HepG2 (cell line): ENCODE results near the gene RAB6A. TPM values are rescaled to one million over a fixed set of nuclear protein-coding genes. Genes with fewer than 3 reads are reported as not detected.

ENCODE experiments used
- ARID2 ChIP-seq: sonication (generic); formaldehyde crosslinking; IDR thresholded peaks from 2 replicates; pipeline ENCODE4 v1.8.1; 2022; ENCODE audit warnings: mild to moderate bottlenecking, missing genetic modification reagents, borderline replicate concordance
- ARID5B ChIP-seq: IDR thresholded peaks from 2 replicates; pipeline ENCODE4 v1.4.0; 2020; ENCODE audit warnings: mild to moderate bottlenecking, missing genetic modification reagents
- ELF1 ChIP-seq: sonication (generic); formaldehyde crosslinking; IDR thresholded peaks from 2 replicates; pipeline ENCODE4 v1.4.0; 2020; ENCODE audit warnings: missing genetic modification reagents
- HNRNPL ChIP-seq: fragments of 200-400 bp; formaldehyde crosslinking; IDR thresholded peaks from 2 replicates; pipeline ENCODE4 v1.6.1; 2017; ENCODE audit warnings: mild to moderate bottlenecking, low read depth, low read length
- JUND ChIP-seq: sonication (generic); formaldehyde crosslinking; IDR thresholded peaks from 2 replicates; pipeline ENCODE4 v1.8.0; 2022; ENCODE audit warnings: mild to moderate bottlenecking, missing genetic modification reagents
- KDM3A ChIP-seq: IDR thresholded peaks from 2 replicates; pipeline ENCODE4 v1.6.1; 2018; ENCODE audit warnings: low read depth, missing compliant biosample characterization
- LRRFIP1 ChIP-seq: sonication (generic); formaldehyde crosslinking; conservative IDR thresholded peaks from 2 replicates; pipeline ENCODE4 v1.4.0; 2020; ENCODE audit warnings: missing genetic modification reagents
- MED8 ChIP-seq: sonication (generic); formaldehyde crosslinking; IDR thresholded peaks from 2 replicates; pipeline ENCODE4 v1.8.1; 2023; ENCODE audit warnings: mild to moderate bottlenecking, missing genetic modification reagents; ENCODE audit not compliant: insufficient replicate concordance
- NR2C2 ChIP-seq: sonication (generic); formaldehyde crosslinking; IDR thresholded peaks from 2 replicates; pipeline ENCODE4 v1.4.0; 2020; ENCODE audit warnings: missing genetic modification reagents, mild to moderate bottlenecking, moderate library complexity, borderline replicate concordance
- PRPF4 ChIP-seq: fragments of 200-400 bp; formaldehyde crosslinking; IDR thresholded peaks from 2 replicates; pipeline ENCODE4 v1.6.1; 2016; ENCODE audit warnings: low read length, low read depth; ENCODE audit not compliant: poor library complexity, severe bottlenecking
- RBAK ChIP-seq: sonication (generic); formaldehyde crosslinking; IDR thresholded peaks from 2 replicates; pipeline ENCODE4 v1.5.1; 2020; ENCODE audit warnings: mild to moderate bottlenecking, missing genetic modification reagents
- SNRNP70 ChIP-seq: fragments of 200-400 bp; formaldehyde crosslinking; IDR thresholded peaks from 2 replicates; pipeline ENCODE4 v1.6.1; 2017; ENCODE audit warnings: mild to moderate bottlenecking, low read depth, low read length, moderate library complexity
- STAT6 ChIP-seq: sonication (generic); formaldehyde crosslinking; IDR thresholded peaks from 2 replicates; pipeline ENCODE4 v1.4.0; 2020; ENCODE audit warnings: missing genetic modification reagents, mild to moderate bottlenecking, borderline replicate concordance
- TOE1 ChIP-seq: sonication (generic); formaldehyde crosslinking; IDR thresholded peaks from 2 replicates; pipeline ENCODE4 v1.4.0; 2020; ENCODE audit warnings: mild to moderate bottlenecking, missing genetic modification reagents
- ZBTB26 ChIP-seq: IDR thresholded peaks from 2 replicates; pipeline ENCODE4 v1.6.1; 2016; ENCODE audit warnings: missing compliant biosample characterization, missing genetic modification reagents, borderline replicate concordance
- ZNF10 ChIP-seq: sonication (generic); formaldehyde crosslinking; IDR thresholded peaks from 2 replicates; pipeline ENCODE4 v1.4.0; 2020; ENCODE audit warnings: mild to moderate bottlenecking, low read depth, missing genetic modification reagents, borderline replicate concordance
- ZNF33B ChIP-seq: sonication (generic); formaldehyde crosslinking; IDR thresholded peaks from 2 replicates; pipeline ENCODE4 v1.5.1; 2020; ENCODE audit warnings: mild to moderate bottlenecking, missing genetic modification reagents
- ZNF879 ChIP-seq: sonication (generic); formaldehyde crosslinking; IDR thresholded peaks from 2 replicates; pipeline ENCODE4 v1.8.1; 2023; ENCODE audit warnings: missing genetic modification reagents
- polyA plus RNA-seq, 8 experiments: library from polyadenylated mRNA; depleted of rRNA in 3 of 8; stranded (reverse) in 7 of 8; unstranded in 1 of 8; fragments of >200 nt; fragmentation: Illumina TruSeq in 4 of 8; extraction: Trizol in 4 of 8; gene quantifications; 2 replicates each; pipeline versions ENCODE4 v1.2.1 to v1.2.3, GENCODE V29; 2011 to 2016; ENCODE audit warnings: low read depth in 4 of 8, missing spikeins in 1 of 8, mixed read lengths in 1 of 8; ENCODE audit not compliant: insufficient read depth in 1 of 8
- total RNA-seq, 5 experiments: library from RNA; depleted of rRNA; stranded (reverse); fragments of >200 nt; fragmentation: Illumina TruSeq; extraction: Trizol; gene quantifications; 2 replicates each; pipeline ENCODE4 v1.2.3, GENCODE V29; 2016; ENCODE audit warnings: low read depth in 1 of 5

RAB6A gene
- total and polyA plus RNA-seq, 2 of the 13 experiments (the other 11 are each of a cell fraction or from before 2014, with no cell fraction given) = 74.3 to 121 TPM

GRCh38 chr11:73787643-73788558 is 27.0 kb upstream of the RAB6A start, which contains the start of gene MRPL48 (continued):
- TF ChIP-seq LRRFIP1 (CRISPR knock-in tag) (no peak), NR2C2 (CRISPR knock-in tag) (peak; percentile 92), KDM3A (CRISPR knock-in tag) (peak; percentile 19; the same call in 1 of the 2 replicates), TOE1 (peak; percentile 59), ZNF33B (CRISPR knock-in tag) (peak; percentile 93), ARID2 (CRISPR knock-in tag) (no peak), STAT6 (CRISPR knock-in tag) (peak; percentile 32; the same call in 1 of the 2 replicates), ARID5B (peak; percentile 77), HNRNPL (peak; percentile 66; the same call in 1 of the 2 replicates), PRPF4 (no peak), SNRNP70 (no peak), RBAK (CRISPR knock-in tag) (no peak), ZBTB26 (CRISPR knock-in tag) (no peak; the same call in 1 of the 2 replicates), MED8 (CRISPR knock-in tag) (peak; percentile 85), ELF1 (CRISPR knock-in tag) (peak; percentile 67; the same call in 1 of the 2 replicates), ZNF10 (no peak), ZNF879 (CRISPR knock-in tag) (no peak), JUND (CRISPR knock-in tag) (0 out of 2 replicates have a peak, but pooled peaks have one; percentile 31)
